Prostate gland (tissue), 2 donors: ENCODE data around the gene ITPKB.

Source experiments
- POLR2A ChIP-seq: fragments of 450-650 bp; IDR thresholded peaks from one replicate; pipeline ENCODE4 v1.6.1; 2016; ENCODE audit warnings: antibody characterized with exemption, mild to moderate bottlenecking
- TF ChIP-seq, protein P1 (sequence below), 4 experiments: fragments of 200-600 bp in 2 of 4; fragments of 450-650 bp in 2 of 4; sonication (generic) in 2 of 4; IDR thresholded peaks; 1 replicate in 3 of 4; 2 replicates in 1 of 4; pipeline ENCODE4 v1.5.1; 2016 to 2019; ENCODE audit warnings: antibody characterized with exemption in 4 of 4, mild to moderate bottlenecking in 2 of 4, moderate library complexity in 2 of 4

GRCh38 chr1:226670073-226670472, 69.0 kb downstream of the ITPKB start:
- TF ChIP-seq POLR2A = no peak
- TF ChIP-seq, protein P1, sequence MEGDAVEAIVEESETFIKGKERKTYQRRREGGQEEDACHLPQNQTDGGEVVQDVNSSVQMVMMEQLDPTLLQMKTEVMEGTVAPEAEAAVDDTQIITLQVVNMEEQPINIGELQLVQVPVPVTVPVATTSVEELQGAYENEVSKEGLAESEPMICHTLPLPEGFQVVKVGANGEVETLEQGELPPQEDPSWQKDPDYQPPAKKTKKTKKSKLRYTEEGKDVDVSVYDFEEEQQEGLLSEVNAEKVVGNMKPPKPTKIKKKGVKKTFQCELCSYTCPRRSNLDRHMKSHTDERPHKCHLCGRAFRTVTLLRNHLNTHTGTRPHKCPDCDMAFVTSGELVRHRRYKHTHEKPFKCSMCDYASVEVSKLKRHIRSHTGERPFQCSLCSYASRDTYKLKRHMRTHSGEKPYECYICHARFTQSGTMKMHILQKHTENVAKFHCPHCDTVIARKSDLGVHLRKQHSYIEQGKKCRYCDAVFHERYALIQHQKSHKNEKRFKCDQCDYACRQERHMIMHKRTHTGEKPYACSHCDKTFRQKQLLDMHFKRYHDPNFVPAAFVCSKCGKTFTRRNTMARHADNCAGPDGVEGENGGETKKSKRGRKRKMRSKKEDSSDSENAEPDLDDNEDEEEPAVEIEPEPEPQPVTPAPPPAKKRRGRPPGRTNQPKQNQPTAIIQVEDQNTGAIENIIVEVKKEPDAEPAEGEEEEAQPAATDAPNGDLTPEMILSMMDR (IDR thresholded peaks at IDR 0.05) = no peak
